Sigmoid colon (tissue), 7 donors: ENCODE measurements around the gene KIF26A. TPM values are rescaled to one million over a fixed set of nuclear protein-coding genes. Genes with fewer than 3 reads are reported as not detected.

Experiments
- DNase-seq: peaks from one replicate; pipeline ENCODE4 v3.0.0-alpha.2; 2019
- H3K27ac ChIP-seq, 4 donors: fragments of 200-600 bp; sonication (generic); one replicate each; pipeline ENCODE4 v1.5.1; 2016 to 2019; ENCODE audit warnings: mild to moderate bottlenecking in 1 of 4
- H3K27me3 ChIP-seq, 3 donors: fragments of 200-600 bp; sonication (generic); one replicate each; pipeline ENCODE4 v1.5.1; 2019; ENCODE audit warnings: mild to moderate bottlenecking in 1 of 3
- H3K36me3 ChIP-seq, 4 donors: fragments of 200-600 bp; sonication (generic); one replicate each; pipeline ENCODE4 v1.5.1; 2016 to 2019
- H3K4me1 ChIP-seq, 4 donors: fragments of 200-600 bp; sonication (generic); one replicate each; pipeline ENCODE4 v1.5.1; 2017 to 2019
- H3K4me3 ChIP-seq, 4 donors: fragments of 200-600 bp; sonication (generic); one replicate each; pipeline ENCODE4 v1.5.1; 2017 to 2019; ENCODE audit warnings: mild to moderate bottlenecking in 2 of 4, moderate library complexity in 1 of 4
- H3K9me3 ChIP-seq, 4 donors: fragments of 200-600 bp in 3 of 4; sonication (generic) in 3 of 4; one replicate each; pipeline versions ENCODE4 v1.5.1 to v1.6.1; 2013 to 2019
- EP300 ChIP-seq, 4 donors: sonication (generic); formaldehyde crosslinking; IDR thresholded peaks; one replicate each; pipeline ENCODE4 v1.6.1; 2017; ENCODE audit warnings: antibody characterized with exemption in 4 of 4
- POLR2A ChIP-seq, 2 donors: fragments of 450-650 bp; IDR thresholded peaks; one replicate each; pipeline ENCODE4 v1.6.1; 2016; ENCODE audit warnings: antibody characterized with exemption in 2 of 2, mild to moderate bottlenecking in 2 of 2, moderate library complexity in 2 of 2
- POLR2AphosphoS5 ChIP-seq, 4 donors: sonication (generic); formaldehyde crosslinking; IDR thresholded peaks; one replicate each; pipeline ENCODE4 v1.6.1; 2017; ENCODE audit warnings: antibody characterized with exemption in 4 of 4
- WGBS, 2 donors: extraction: QIAGEN DNeasy Blood & Tissue Kit; methylation state at CpG; one replicate each; pipeline ENCODE4 v1.1.7; 2013; 5-methylcytosine and 5-hydroxymethylcytosine counted together
- intact Hi-C: fragments of 100-400 bp; cut with DNase I; formaldehyde crosslinking; loops from one replicate; pipeline ENCODE4 v1.15.1; 2023
- polyA plus RNA-seq, 3 donors: library from polyadenylated mRNA; stranded (reverse); fragments of 200-250 nt; gene quantifications; one replicate each; pipeline ENCODE4 v1.2.3, GENCODE V29; 2013
- total RNA-seq, 4 donors: library from RNA; depleted of rRNA; stranded (reverse); fragments of >200 nt; gene quantifications; one replicate each; pipeline ENCODE4 v1.1.0, GENCODE V29; 2016
- TF ChIP-seq, protein P1 (sequence below), 4 experiments: fragments of 450-650 bp in 3 of 4; fragments of 200-600 bp in 1 of 4; IDR thresholded peaks; one replicate each; pipeline ENCODE4 v1.5.1; 2016 to 2019; ENCODE audit warnings: antibody characterized with exemption in 4 of 4, mild to moderate bottlenecking in 3 of 4, moderate library complexity in 2 of 4
- donor health status: healthy with polysubstance abuse.
- donor health status: Bipolar disorder and iron deficiency.
- donor health status: healthy.

Gene KIF26A
- total and polyA plus RNA-seq, 7 donors = 0.60 to 4.2 (median 2.1) TPM

DNA sequence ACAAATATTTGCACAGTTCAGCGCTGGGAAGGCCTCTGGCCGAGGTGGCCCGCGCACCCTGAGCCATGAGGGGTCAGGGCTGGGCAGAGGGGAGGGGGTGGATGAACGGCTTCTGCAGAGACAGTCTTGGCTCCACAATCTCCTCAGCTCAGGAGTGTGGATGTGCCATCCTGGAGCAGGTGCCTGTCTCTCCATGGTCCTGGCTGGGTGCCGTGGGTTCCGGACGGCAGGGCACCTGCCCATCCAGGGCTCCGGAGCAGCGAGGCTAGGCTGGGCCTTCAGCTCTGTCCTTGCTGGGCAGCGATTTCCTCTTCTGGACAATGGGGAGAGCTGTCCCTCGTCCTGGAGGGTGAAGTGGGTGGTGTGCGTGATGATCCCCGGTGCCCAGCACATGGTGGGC, 55.6 kb downstream of the KIF26A start:
- Histone ChIP-seq H3K36me3 (no peaks in the 10 kb centered on the region), H3K4me3 (no peak overlapping the region), H3K27ac (no peak overlapping the region), H3K9me3 (no peaks in the 10 kb centered on the region), H3K27me3 (no peaks in the 10 kb centered on the region), H3K4me1 (peaks cover 0 to 9% (median 0%) of the 10 kb centered on the region in 4 donors)
- TF ChIP-seq POLR2AphosphoS5 (IDR thresholded peaks at IDR 0.05) (no peak), POLR2A (IDR thresholded peaks at IDR 0.05) (no peak), EP300 (IDR thresholded peaks at IDR 0.05) (no peak)
- TF ChIP-seq, protein P1, sequence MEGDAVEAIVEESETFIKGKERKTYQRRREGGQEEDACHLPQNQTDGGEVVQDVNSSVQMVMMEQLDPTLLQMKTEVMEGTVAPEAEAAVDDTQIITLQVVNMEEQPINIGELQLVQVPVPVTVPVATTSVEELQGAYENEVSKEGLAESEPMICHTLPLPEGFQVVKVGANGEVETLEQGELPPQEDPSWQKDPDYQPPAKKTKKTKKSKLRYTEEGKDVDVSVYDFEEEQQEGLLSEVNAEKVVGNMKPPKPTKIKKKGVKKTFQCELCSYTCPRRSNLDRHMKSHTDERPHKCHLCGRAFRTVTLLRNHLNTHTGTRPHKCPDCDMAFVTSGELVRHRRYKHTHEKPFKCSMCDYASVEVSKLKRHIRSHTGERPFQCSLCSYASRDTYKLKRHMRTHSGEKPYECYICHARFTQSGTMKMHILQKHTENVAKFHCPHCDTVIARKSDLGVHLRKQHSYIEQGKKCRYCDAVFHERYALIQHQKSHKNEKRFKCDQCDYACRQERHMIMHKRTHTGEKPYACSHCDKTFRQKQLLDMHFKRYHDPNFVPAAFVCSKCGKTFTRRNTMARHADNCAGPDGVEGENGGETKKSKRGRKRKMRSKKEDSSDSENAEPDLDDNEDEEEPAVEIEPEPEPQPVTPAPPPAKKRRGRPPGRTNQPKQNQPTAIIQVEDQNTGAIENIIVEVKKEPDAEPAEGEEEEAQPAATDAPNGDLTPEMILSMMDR (IDR thresholded peaks at IDR 0.05) = no peak
- DNase-seq = no peak
- 85 to 89% methylated on average over 14 of the region's 14 CpGs for WGBS, 2 donors
- intact Hi-C loops = no loop called here

DNA sequence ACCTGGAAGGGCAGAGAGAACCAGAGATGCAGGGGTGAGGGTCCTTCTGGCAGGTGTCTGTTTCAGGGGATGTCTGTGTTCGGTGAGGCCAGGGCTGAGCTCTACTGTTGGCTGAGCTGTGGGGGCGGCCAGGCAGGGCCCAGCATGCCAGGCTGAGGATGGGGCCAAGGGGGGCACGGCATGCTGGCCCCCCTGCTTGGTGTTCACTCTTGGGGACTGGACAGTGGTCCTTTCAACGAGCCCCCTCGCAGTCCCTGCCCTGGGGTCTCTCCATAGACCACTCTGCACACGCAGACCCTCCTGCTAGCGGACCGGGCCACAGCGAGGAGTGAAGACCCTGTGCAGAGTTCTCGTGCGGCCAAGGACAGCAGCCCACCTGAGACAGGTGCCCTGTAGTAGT, 56.3 kb downstream of the KIF26A start:
- intact Hi-C loops = no loop called here
- H3K9me3 ChIP-seq = no peaks in the 10 kb centered on the region
- 93 to 94% methylated on average over 11 of the region's 11 CpGs for WGBS, 2 donors
- peaks cover 0 to 9% (median 0%) of the 10 kb centered on the region in 4 donors for H3K4me1 ChIP-seq
- no peak for DNase-seq
- no peak overlapping the region for H3K27ac ChIP-seq
- H3K36me3 ChIP-seq = no peaks in the 10 kb centered on the region
- H3K4me3 ChIP-seq = no peak overlapping the region
- no peaks in the 10 kb centered on the region for H3K27me3 ChIP-seq
- no peak for TF ChIP-seq EP300 (IDR thresholded peaks at IDR 0.05)
- no peak for TF ChIP-seq POLR2A (IDR thresholded peaks at IDR 0.05)
- TF ChIP-seq POLR2AphosphoS5 (IDR thresholded peaks at IDR 0.05) = no peak
- TF ChIP-seq, protein P1 (IDR thresholded peaks at IDR 0.05) = no peak

DNA sequence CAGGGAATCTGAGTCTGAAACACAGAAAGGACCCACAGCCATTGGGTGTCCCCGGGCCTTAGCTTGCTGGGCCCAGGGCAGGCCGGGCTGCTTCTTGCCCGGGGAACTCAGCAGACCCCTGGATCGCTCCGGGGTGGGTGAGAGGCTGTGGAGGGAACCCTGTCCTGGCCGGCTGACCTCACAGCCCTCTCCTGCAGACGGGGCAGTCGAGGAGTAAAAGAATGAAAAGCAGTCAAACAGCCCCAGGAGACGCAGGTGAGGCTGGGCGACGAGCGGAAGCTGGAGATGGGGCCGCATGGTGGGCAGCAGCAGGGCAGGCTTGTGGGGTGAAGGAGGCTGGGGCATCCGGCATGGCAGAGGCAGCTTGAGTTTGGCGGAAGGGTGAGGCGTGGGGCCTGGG, 57.0 kb downstream of the KIF26A start:
- WGBS, 2 donors = 95 to 96% methylated on average over 16 of the region's 16 CpGs
- no peaks in the 10 kb centered on the region for H3K9me3 ChIP-seq
- H3K4me1 ChIP-seq = peaks cover 0 to 9% (median 0%) of the 10 kb centered on the region in 4 donors
- H3K4me3 ChIP-seq = no peak overlapping the region
- no peak for TF ChIP-seq EP300 (IDR thresholded peaks at IDR 0.05)
- TF ChIP-seq POLR2AphosphoS5 (IDR thresholded peaks at IDR 0.05) = no peak
- TF ChIP-seq, protein P1 (IDR thresholded peaks at IDR 0.05) = no peak
- TF ChIP-seq POLR2A (IDR thresholded peaks at IDR 0.05) = no peak
- no peak overlapping the region for H3K27ac ChIP-seq
- no peaks in the 10 kb centered on the region for H3K36me3 ChIP-seq
- no peak for DNase-seq
- no peaks in the 10 kb centered on the region for H3K27me3 ChIP-seq
- intact Hi-C loops = no loop called here

DNA sequence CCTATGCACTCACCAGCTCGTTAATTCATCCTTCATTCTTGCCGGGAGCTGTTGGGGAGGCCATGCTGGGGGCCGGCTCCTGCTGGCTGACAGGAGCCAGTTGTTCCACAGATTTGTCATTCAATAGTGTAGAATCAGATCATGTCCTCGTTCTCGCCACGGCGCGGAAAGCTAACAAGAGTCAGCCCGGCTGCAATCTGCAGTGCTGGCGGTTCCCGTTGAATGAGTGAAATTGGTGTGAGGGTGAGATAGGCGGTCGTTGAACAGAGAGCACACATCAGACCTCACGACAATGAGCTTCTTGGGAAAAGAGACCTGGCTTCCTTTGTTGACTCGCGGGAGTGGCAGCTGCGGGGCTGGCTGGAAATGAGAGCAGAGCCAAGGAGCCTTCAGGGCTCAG, 57.5 kb downstream of the KIF26A start:
- Histone ChIP-seq H3K4me3 (no peak overlapping the region), H3K27ac (no peak overlapping the region), H3K36me3 (no peaks in the 10 kb centered on the region), H3K27me3 (no peaks in the 10 kb centered on the region), H3K9me3 (no peaks in the 10 kb centered on the region), H3K4me1 (peaks cover 0 to 9% (median 0%) of the 10 kb centered on the region in 4 donors)
- intact Hi-C loops = no loop called here
- TF ChIP-seq POLR2AphosphoS5 (IDR thresholded peaks at IDR 0.05) (no peak), POLR2A (IDR thresholded peaks at IDR 0.05) (no peak), EP300 (IDR thresholded peaks at IDR 0.05) (no peak)
- TF ChIP-seq, protein P1 (IDR thresholded peaks at IDR 0.05) = no peak
- no peak for DNase-seq
- 20 to 51% methylated on average over 17 of the region's 17 CpGs for WGBS, 2 donors
